GOT3 (cell line): ENCODE results near the gene CHERP.

Source experiments
- DNase-seq: peaks from one replicate; lab custom pipeline; 2025; ENCODE audit warnings: mixed read lengths; lab: John Stamatoyannopoulos, UW

The CHERP gene

GRCh38 chr19:16542910-16543472 lies 754 bp upstream of the CHERP start:
- no peak for DNase-seq

DNA sequence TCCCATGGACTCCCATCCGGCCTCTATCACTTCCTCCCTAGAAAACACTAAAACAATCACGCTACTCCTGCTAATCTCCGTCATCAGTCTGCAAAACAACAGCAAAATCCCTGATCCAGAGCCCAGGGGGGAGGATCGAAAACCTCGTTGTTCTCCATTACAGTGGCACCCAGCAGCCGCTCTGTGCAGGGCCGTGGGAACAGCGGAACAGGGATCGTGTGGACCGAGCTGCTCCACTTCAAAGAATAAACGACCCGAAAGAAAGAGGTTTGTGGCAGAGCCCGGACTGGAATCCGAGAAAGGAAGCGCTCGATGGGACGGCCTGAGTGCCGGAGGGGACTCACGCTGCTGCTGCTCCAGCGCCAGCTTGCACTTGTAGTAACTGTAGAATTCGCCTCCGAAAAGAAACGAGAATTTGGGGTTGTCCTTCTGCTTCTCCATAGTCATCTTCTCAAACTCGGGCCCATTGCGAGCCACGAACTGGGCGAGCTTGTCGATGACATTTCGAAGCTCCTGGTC lies 652 bp downstream of the CHERP start:
- DNase-seq = no peak

GRCh38 chr19:16540948-16541347 lies 1.3 kb downstream of the CHERP start:
- DNase-seq = no peak

- DNase-seq = no peak
These were observed 5.1 kb downstream of the CHERP start for GRCh38 chr19:16537111-16537510.

DNA sequence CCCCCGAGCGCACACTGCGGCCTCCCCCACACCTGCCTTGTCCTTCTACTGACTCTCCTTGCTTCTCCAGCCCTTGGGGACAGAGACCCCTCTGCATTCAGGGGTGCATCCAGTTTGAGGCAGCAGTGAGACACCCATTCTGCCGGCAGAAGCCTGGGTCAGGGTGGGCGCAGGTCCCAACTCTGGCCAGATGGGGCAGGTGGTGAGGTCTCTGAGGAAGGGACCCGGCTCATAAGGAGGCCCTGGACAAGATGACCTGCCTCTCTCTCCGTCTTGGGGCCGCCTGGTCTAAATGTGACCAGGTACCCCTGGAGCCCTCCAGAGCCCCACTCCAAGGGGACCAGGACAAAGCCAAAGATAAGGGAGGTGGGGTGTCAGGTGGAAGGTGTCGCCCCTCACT lies 6.1 kb downstream of the CHERP start:
- DNase-seq = no peak

GRCh38 chr19:16535381-16535780 lies 6.9 kb downstream of the CHERP start:
- no peak for DNase-seq

GRCh38 chr19:16532440-16533234 lies 9.6 kb downstream of the CHERP start:
- DNase-seq = no peak

DNA sequence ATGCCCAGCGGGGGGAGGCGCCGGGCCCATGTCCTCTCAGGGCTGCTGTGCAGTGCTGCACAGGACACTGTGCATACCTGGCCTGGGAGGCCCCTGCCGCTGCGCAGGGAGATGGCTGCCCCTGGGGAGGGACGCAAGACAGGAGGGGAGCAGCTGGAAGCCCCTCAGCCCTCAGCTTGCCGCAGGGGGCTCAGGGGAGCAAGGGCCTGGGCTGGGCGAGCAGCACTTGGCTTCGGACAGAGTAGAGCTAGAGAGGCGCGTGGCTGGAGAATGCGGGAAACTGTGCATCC lies 10.9 kb downstream of the CHERP start:
- DNase-seq = no peak

DNA sequence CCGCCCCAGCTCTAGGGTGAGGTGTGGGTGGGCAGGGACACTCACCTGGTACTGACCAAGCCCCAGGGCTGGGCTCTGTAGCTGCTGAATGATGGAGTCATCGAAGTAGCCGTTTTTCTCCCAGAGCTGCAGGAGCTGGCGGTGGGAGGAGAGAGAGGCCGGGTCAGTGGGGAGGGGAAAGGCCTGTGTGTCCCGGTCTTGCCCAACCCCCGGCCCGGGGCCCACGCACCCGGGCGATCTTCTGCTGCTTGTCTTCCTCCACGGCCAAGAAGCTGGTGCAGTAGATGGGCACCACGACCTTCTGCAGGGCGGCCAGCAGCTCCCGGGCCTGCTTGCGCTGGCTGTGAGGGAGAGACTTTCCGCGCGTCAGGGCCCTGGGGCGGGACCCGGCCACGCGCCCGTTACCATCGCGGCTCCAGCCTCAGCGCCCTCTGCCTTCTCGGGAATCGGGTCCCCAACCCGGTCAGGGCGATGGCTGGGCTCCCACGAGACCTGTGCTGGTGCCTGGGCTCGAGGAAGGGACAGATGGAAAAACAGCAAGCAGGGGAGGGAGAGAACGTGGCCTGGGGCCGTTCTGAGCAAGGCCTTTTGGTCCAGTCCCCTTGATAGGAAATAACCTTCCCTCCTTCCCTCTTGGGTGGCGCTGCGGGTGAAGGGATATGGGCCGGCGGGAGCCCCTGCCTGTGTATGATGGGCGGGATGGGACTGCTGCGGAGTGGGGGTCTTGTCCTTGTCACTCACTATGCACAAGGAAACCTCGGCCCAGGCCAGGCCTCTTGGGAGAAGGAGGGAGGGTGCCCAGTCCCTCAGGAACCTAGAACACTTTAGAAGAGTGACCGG lies 11.5 kb downstream of the CHERP start:
- no peak for DNase-seq

DNA sequence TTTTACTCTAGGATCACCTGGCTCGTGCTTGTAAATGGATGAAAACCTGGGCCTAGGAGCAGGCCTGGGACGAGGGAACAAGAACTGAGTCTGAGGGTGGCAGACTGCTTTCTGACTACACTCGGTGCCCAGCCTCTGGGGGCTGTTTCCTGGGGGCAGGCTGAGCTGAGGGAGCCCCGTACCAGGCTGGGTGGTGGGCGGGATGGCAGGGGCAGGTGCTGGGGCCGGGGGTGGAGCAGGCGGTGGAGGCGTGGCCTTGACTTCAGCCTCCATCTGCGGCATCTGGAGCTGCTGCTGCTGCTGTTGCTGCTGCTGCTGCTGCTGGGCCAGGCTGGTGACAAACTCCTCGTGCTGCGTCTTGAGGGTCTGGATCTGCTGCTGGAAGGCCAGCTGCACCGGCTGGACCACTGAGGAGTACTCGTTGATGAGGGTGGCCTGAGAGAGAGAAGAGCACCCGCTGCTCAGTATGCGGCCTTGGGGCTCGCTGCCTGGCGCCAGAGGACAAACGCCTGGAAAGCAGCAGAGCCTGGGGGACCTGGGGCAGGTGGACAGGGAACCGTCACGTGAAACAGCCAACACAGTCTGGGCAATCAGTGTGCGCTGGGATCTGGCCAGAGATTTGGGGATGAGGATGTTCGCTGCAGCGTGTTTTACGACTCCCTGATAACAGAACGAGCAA lies 12.6 kb downstream of the CHERP start:
- no peak for DNase-seq

- DNase-seq = no peak
These were observed 14.2 kb downstream of the CHERP start for GRCh38 chr19:16527971-16528521.

GRCh38 chr19:16527334-16527935 lies 14.8 kb downstream of the CHERP start:
- no peak for DNase-seq

GRCh38 chr19:16525751-16526481 lies 16.3 kb downstream of the CHERP start:
- no peak for DNase-seq

DNA sequence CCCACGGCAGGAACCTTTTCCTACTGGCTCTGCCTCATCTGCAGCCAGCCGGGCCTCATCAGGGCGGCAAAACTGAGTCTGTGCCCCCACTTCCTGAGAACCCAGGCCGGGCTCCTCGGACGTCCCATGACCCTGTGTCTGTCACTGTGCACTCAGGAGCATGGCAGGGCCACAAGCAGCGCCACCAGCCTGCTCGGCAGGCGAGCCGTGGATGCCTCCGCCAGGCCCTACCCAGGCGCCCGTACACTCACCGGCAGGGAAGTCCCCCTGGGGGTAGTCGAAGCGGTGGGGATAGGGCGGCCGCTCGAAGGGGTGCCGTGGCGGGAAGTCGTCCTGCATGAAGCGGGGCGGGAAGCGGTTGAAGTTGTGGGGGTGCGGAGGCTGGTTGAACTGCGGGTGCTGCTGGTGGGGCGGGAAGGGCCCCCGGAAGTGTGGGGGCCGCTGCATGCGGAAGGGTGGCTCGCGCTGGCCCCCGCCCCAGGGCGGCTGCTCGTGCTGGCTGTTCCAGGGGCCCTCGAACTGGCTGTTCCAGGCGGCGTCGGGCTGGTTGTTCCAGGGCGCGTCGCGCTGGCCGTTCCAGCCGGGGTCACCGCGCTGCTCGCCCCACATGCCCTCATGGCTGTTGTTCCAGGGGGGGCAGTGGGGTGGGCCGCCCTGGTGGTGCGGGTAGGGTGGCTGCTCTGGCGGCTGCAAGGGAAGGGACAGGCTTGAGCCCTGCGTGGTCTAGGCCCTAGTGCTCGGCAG lies 17.1 kb downstream of the CHERP start:
- no peak for DNase-seq

DNA sequence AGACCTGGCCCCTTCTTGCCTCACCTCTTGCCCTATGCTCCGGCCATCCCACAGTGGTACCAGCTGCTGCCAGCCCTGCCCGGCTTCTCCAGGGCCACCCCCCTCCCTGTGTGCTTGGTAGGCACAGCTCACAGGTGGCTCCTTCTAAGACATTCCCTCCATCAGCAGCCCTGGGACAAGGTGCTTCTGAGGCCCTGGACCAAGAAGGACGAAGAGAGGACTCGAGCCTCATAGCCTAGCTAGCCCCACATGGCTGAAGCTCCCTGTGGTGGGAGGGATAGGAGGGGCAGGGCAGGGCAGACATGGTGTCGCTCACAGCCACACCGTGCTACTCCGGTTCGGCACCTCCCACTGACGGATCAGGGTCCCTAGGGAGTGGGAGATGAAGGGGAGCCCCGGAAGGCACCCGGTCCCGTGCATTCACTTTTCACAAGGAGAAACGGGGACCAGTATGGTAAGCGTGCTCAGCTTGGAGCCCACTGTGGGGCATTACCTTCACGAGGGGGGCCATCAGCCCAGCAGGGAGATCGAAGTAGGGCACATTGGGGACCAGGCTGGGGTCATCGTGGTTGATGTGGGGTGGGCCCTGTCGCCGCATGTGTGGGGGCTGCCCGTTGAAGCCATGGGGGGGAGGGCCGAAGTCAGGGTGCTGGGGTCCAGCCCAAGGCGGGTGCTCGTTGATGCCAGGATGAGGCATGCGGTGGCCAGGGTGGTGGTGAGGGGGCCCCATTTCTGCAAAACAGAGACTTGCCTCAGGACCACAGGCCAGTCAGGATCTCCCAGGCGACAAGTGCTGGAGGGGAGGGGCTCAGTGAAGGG lies 19.5 kb downstream of the CHERP start:
- no peak for DNase-seq

DNA sequence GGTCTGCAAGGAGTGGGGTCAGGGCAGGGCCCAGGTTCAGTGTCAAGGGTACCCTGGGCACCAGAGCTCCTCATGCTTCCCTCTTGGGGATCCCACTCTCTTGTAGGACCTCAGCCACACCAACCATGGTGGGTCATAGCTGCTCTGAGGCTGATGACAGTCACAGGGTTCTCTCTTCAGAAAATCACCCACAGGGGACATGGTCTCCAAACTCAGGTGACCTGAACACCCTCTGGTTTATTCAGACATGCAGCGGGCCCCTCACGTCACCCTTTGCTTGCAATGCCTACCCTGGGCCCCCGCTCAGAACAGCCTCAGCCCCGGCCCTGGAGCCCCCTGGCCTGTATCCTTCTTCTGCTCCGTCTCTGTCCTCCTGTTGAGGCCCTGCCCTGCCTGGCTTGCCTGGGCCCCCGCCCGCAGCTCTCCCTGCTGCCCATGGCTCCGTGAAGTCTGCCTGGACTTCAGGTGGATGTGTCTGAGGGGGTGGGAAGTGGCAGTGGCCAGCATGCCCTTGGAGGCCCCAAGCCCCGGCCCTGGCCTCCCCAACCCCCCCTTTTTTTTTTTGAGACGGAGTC lies 20.4 kb downstream of the CHERP start:
- DNase-seq = no peak

DNA sequence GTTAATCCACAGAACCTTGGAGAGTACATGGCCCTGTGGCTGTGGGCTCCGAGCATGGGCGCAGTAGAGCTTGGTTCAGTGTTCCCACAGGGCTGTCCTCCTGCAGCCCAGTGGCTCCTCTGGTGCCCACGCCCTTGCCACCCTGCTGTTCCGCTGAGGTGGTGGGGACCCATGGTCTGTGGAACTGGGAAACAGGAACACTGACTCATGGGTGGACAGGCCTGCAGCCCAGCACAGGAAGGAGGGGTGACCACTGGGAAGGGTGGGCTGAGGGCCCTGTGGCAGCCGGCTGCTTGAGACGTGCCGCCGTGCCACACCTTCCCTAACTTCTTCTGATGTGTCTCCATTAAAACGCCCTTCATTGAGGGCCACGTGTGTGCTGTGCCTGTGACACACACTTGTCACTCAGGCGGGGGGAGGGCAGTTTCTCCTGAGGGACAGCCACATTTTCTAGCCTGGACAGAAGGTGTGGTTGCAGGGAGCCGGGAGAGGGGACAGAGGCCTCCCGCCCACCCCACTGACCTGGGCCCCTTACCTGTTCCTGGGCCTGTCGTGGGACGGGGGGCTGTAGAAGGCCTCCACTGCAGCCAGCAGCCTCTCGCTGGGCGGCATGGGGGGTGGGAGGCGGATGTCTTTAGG lies 21.1 kb downstream of the CHERP start:
- DNase-seq = no peak
